H1 (cell line): ENCODE measurements around the gene AIM2. TPM values are rescaled to one million over a fixed set of nuclear protein-coding genes. Genes with fewer than 3 reads are reported as not detected.

Experiments
- CTCF ChIA-PET: fragments of 300-600 bp; sonication (Branson Sonifier 250); formaldehyde crosslinking; loops from one replicate; lab custom pipeline; 2021; ENCODE audit not compliant: partially characterized antibody; lab: Charles Lee
- POLR2A ChIA-PET: fragments of 300-600 bp; sonication (Branson Sonifier 250); formaldehyde crosslinking; loops from one replicate; lab custom pipeline; 2021; ENCODE audit warnings: inconsistent platforms; ENCODE audit not compliant: partially characterized antibody; lab: Charles Lee
- DNase-seq, 2 experiments: peaks; one replicate each; pipeline versions ENCODE4 v3.0.0 to v3.0.0-alpha.2; 2010 to 2022; ENCODE audit warnings: low spot score in 2 of 2, low read depth in 1 of 2, mixed read lengths in 1 of 2
- FAIRE-seq: peaks from 2 replicates; lab custom pipeline; 2011; peaks lifted over from hg19 to GRCh38; lab: Jason Lieb, UNC
- H2AFZ ChIP-seq: 2 replicates; pipeline ENCODE4 v1.8.1; 2012; ENCODE audit warnings: low read length, inconsistent platforms
- H2AK5ac ChIP-seq: 2 replicates; pipeline ENCODE4 v1.6.1; 2013; ENCODE audit warnings: low read depth, low read length
- H2BK120ac ChIP-seq: replicated peaks from 2 replicates; pipeline ENCODE3; 2013; ENCODE audit warnings: low read depth, low read length, inconsistent platforms
- H2BK12ac ChIP-seq: 2 replicates; pipeline ENCODE4 v1.6.1; 2013; ENCODE audit warnings: low read depth, low read length
- H2BK15ac ChIP-seq: 2 replicates; pipeline ENCODE4 v1.6.1; 2013; ENCODE audit warnings: low read length
- H2BK20ac ChIP-seq: 2 replicates; pipeline ENCODE4 v1.6.1; 2013; ENCODE audit warnings: low read length
- H2BK5ac ChIP-seq: 2 replicates; pipeline ENCODE4 v1.6.1; 2013; ENCODE audit warnings: low read depth, low read length
- H3K14ac ChIP-seq: 2 replicates; pipeline ENCODE4 v1.6.1; 2013; ENCODE audit warnings: inconsistent platforms; ENCODE audit not compliant: insufficient read length
- H3K18ac ChIP-seq: 2 replicates; pipeline ENCODE4 v1.6.1; 2013; ENCODE audit warnings: low read length; ENCODE audit errors: extremely low read depth
- H3K23ac ChIP-seq: 2 replicates; pipeline ENCODE4 v1.6.1; 2013; ENCODE audit warnings: inconsistent platforms; ENCODE audit not compliant: insufficient read length
- H3K23me2 ChIP-seq: 2 replicates; pipeline ENCODE4 v1.6.1; 2013; ENCODE audit warnings: low read depth, low read length
- H3K27ac ChIP-seq: 2 replicates; pipeline ENCODE4 v1.6.1; 2011; ENCODE audit warnings: low read depth, low read length, inconsistent platforms
- H3K27me3 ChIP-seq, 4 experiments: replicated peaks in 1 of 4; 1 replicate in 1 of 4; 2 replicates in 3 of 4; pipeline versions ENCODE4 v1.6.1 to v1.8.1; 2011 to 2013; ENCODE audit warnings: low read length in 3 of 4, mild to moderate bottlenecking in 3 of 4, inconsistent platforms in 2 of 4, mixed read lengths in 2 of 4, moderate library complexity in 1 of 4; ENCODE audit not compliant: control insufficient read depth in 3 of 4, insufficient read depth in 3 of 4; ENCODE audit errors: extremely low read depth in 1 of 4
- H3K36me3 ChIP-seq, 4 experiments: 2 replicates each; pipeline versions ENCODE4 v1.6.1 to v1.8.1; 2011 to 2013; ENCODE audit warnings: mild to moderate bottlenecking in 4 of 4, low read length in 3 of 4, moderate library complexity in 2 of 4, control low read depth in 1 of 4, inconsistent platforms in 1 of 4; ENCODE audit not compliant: insufficient read depth in 4 of 4, control insufficient read depth in 2 of 4
- H3K4ac ChIP-seq: replicated peaks from 2 replicates; pipeline ENCODE3; 2013; ENCODE audit warnings: low read length, low read depth, mixed read lengths, inconsistent platforms; ENCODE audit not compliant: insufficient read length
- H3K4me1 ChIP-seq, 4 experiments: replicated peaks in 1 of 4; 1 replicate in 1 of 4; 2 replicates in 3 of 4; pipeline versions ENCODE4 v1.6.1 to v1.8.1; 2011 to 2013; ENCODE audit warnings: low read length in 3 of 4, inconsistent platforms in 2 of 4, mixed read lengths in 1 of 4; ENCODE audit not compliant: insufficient read depth in 4 of 4, control insufficient read depth in 3 of 4
- H3K4me2 ChIP-seq, 2 experiments: 2 replicates each; pipeline versions ENCODE4 v1.6.1 to v1.8.1; 2011 to 2013; ENCODE audit warnings: low read depth in 2 of 2, low read length in 2 of 2, control low read depth in 1 of 2, inconsistent platforms in 1 of 2, mild to moderate bottlenecking in 1 of 2; ENCODE audit not compliant: insufficient read depth in 1 of 2
- H3K4me3 ChIP-seq, 4 experiments: fragments of 200-600, 300-600 bp in 1 of 4; sonication (generic), shearing (Covaris generic), sonication (Bioruptor Twin) in 1 of 4; 2 replicates each; pipeline versions ENCODE4 v1.5.1 to v1.8.1; 2011 to 2016; ENCODE audit warnings: low read length in 4 of 4, low read depth in 3 of 4, control low read depth in 2 of 4, inconsistent platforms in 2 of 4, mild to moderate bottlenecking in 2 of 4, mixed read lengths in 1 of 4, moderate library complexity in 1 of 4; ENCODE audit not compliant: insufficient read depth in 2 of 4; ENCODE audit errors: extremely low read depth in 1 of 4
- H3K56ac ChIP-seq: replicated peaks from 2 replicates; pipeline ENCODE3; 2013; ENCODE audit warnings: low read depth, mild to moderate bottlenecking, mixed read lengths, low read length, inconsistent platforms; ENCODE audit not compliant: insufficient read length
- H3K79me1 ChIP-seq: 2 replicates; pipeline ENCODE4 v1.6.1; 2013; ENCODE audit warnings: low read depth, low read length, control low read depth
- H3K79me2 ChIP-seq, 2 experiments: 2 replicates each; pipeline versions ENCODE4 v1.6.1 to v1.8.1; 2012 to 2013; ENCODE audit warnings: low read length in 2 of 2, mild to moderate bottlenecking in 2 of 2, inconsistent platforms in 1 of 2; ENCODE audit not compliant: insufficient read depth in 2 of 2, control insufficient read depth in 1 of 2
- H3K9ac ChIP-seq, 4 experiments: replicated peaks in 1 of 4; 1 replicate in 1 of 4; 2 replicates in 3 of 4; pipeline versions ENCODE4 v1.6.1 to v1.8.1; 2011 to 2013; ENCODE audit warnings: low read depth in 3 of 4, low read length in 3 of 4, control low read depth in 2 of 4, mild to moderate bottlenecking in 2 of 4, moderate library complexity in 2 of 4, inconsistent platforms in 1 of 4; ENCODE audit errors: extremely low read depth in 1 of 4
- H3K9me3 ChIP-seq, 2 experiments: 2 replicates each; pipeline versions ENCODE4 v1.6.1 to v1.8.1; 2012 to 2013; ENCODE audit warnings: mild to moderate bottlenecking in 2 of 2, moderate library complexity in 2 of 2, control low read depth in 1 of 2, inconsistent platforms in 1 of 2, low read depth in 1 of 2, low read length in 1 of 2, mixed read lengths in 1 of 2; ENCODE audit not compliant: insufficient read depth in 2 of 2
- H4K20me1 ChIP-seq, 2 experiments: replicated peaks in 1 of 2; 2 replicates each; pipeline versions ENCODE3 to v1.8.1; 2011 to 2013; ENCODE audit warnings: inconsistent platforms in 2 of 2, low read length in 2 of 2, mild to moderate bottlenecking in 1 of 2; ENCODE audit not compliant: insufficient read depth in 2 of 2, control insufficient read depth in 1 of 2
- H4K5ac ChIP-seq: 2 replicates; pipeline ENCODE4 v1.6.1; 2013; ENCODE audit warnings: low read length, low read depth, mixed read lengths, inconsistent platforms; ENCODE audit not compliant: insufficient read length
- H4K8ac ChIP-seq: 2 replicates; pipeline ENCODE4 v1.8.0; 2013; ENCODE audit warnings: mild to moderate bottlenecking, moderate library complexity, low read length, inconsistent platforms; ENCODE audit not compliant: insufficient read depth; ENCODE audit errors: extremely low read depth
- H4K91ac ChIP-seq: replicated peaks from 2 replicates; pipeline ENCODE3; 2013; ENCODE audit warnings: low read length, mixed read lengths, inconsistent platforms; ENCODE audit not compliant: insufficient read length
- E2F6 ChIP-seq: IDR thresholded peaks from 2 replicates; pipeline ENCODE4 v1.6.1; 2012; ENCODE audit warnings: inconsistent platforms
- HDAC6 ChIP-seq: IDR thresholded peaks from one replicate; pipeline ENCODE4 v1.7.1; 2012; ENCODE audit warnings: low read depth, mild to moderate bottlenecking, inconsistent platforms, low read length, moderate library complexity
- JUND ChIP-seq: IDR thresholded peaks from 2 replicates; pipeline ENCODE4 v1.6.1; 2011; ENCODE audit warnings: mild to moderate bottlenecking, improper control_type of control experiment, low read length
- MAX ChIP-seq: IDR thresholded peaks from 2 replicates; pipeline ENCODE4 v1.6.1; 2012; ENCODE audit warnings: inconsistent platforms
- RAD21 ChIP-seq, 2 experiments: IDR thresholded peaks in 1 of 2; conservative IDR thresholded peaks in 1 of 2; 2 replicates each; pipeline ENCODE4 v1.6.1; 2011; ENCODE audit warnings: low read depth in 2 of 2, low read length in 2 of 2, improper control_type of control experiment in 1 of 2, inconsistent platforms in 1 of 2, mild to moderate bottlenecking in 1 of 2, moderate library complexity in 1 of 2
- WGBS, 2 experiments: shearing (Covaris generic) in 1 of 2; methylation state at CpG; one replicate each; pipeline versions ENCODE4 v1.1.6 to v1.1.7; 2013 to 2015; ENCODE audit warnings: low lambda C conversion rate in 2 of 2, mixed read lengths in 2 of 2, inconsistent platforms in 1 of 2, low coverage in 1 of 2, missing lambda C conversion rate in 1 of 2; ENCODE audit not compliant: insufficient replicate concordance in 2 of 2, insufficient coverage in 1 of 2, insufficient read length in 1 of 2; ENCODE audit errors: extremely low coverage in 1 of 2, missing lambda C conversion rate in 1 of 2; 5-methylcytosine and 5-hydroxymethylcytosine counted together
- polyA plus RNA-seq, 7 experiments: library from polyadenylated mRNA; depleted of rRNA in 3 of 7; stranded (reverse) in 5 of 7; unstranded in 2 of 7; fragments of >200 nt in 5 of 7; fragments of 200-250 nt in 2 of 7; gene quantifications; 1 replicate in 5 of 7; 2 replicates in 1 of 7; 4 replicates in 1 of 7; pipeline versions ENCODE4 v1.2.1 to v1.2.3, GENCODE V29; 2011 to 2013; ENCODE audit warnings: missing spikeins in 2 of 7, mixed read lengths in 2 of 7
- total RNA-seq: library from RNA; stranded (reverse); fragmentation: NEBNext Ultra II Directional; extraction: Animal tissue kit (Norgen Biotek cat#: 25700); gene quantifications from 2 replicates; pipeline ENCODE4 v1.2.1, GENCODE V29; 2021

The AIM2 gene
- total and polyA plus RNA-seq, 2 of the 8 experiments (the other 6 are each of a cell fraction or from before 2014, with no cell fraction given): 0.21 to 2.1 TPM

- H3K9me3 ChIP-seq: no peaks in the 10 kb centered on the region
- H2BK15ac ChIP-seq: no peak overlapping the region
- H2BK12ac ChIP-seq: no peak overlapping the region
- FAIRE-seq (no peak), DNase-seq (no peak)
- no peaks in the 10 kb centered on the region for H3K23me2 ChIP-seq
- H3K4me3 ChIP-seq: no peak overlapping the region
- TF ChIP-seq MAX (peak; percentile 80), RAD21 (IDR thresholded peaks at IDR 0.05 in 1 of 2, conservative IDR thresholded peaks at IDR 0.05 in 1 of 2; ENCODE audit: low read depth in 2 of 2, low read length in 2 of 2) (no peak), E2F6 (peak; percentile 70; the same call in 1 of the 2 replicates), JUND (0 out of 2 replicates have a peak, but pooled peaks have one; percentile 9), HDAC6 (no peak)
- no peaks in the 10 kb centered on the region for H3K4me1 ChIP-seq
- no peaks in the 10 kb centered on the region for H3K27me3 ChIP-seq
- H2AFZ ChIP-seq: 0 out of 2 replicates have a peak overlapping the region, but pooled peaks have one; percentile 48
- H2BK5ac ChIP-seq: no peak overlapping the region
- ChIA-PET CTCF (interaction anchor here (1.7 kb wide), 1 partner anchor 56 kb away, joined by 6 read pairs; no protein-coding TSS in a partner anchor), POLR2A (no interaction called here)
- no peak overlapping the region for H4K91ac ChIP-seq
- no peaks in the 10 kb centered on the region for H3K79me1 ChIP-seq
- H2BK120ac ChIP-seq: no peak overlapping the region
- no peaks in the 10 kb centered on the region for H3K79me2 ChIP-seq
- no peak overlapping the region for H3K14ac ChIP-seq
- no peak overlapping the region for H2BK20ac ChIP-seq
- no peak overlapping the region for H3K9ac ChIP-seq
- H3K36me3 ChIP-seq: no peaks in the 10 kb centered on the region
- H4K8ac ChIP-seq: no peak overlapping the region
- no peak overlapping the region for H3K56ac ChIP-seq
- H3K27ac ChIP-seq: no peak overlapping the region
- no peak overlapping the region for H3K4me2 ChIP-seq
- no peak overlapping the region for H2AK5ac ChIP-seq
- no peak overlapping the region for H3K4ac ChIP-seq
- 87% methylated on average over 4 of the region's 4 CpGs; no CpG with 5 or more reads in 1 of the 2 experiments for WGBS, 2 experiments
- no peak overlapping the region for H4K5ac ChIP-seq
- H4K20me1 ChIP-seq: no peaks in the 10 kb centered on the region
- H3K18ac ChIP-seq: no peak overlapping the region
- H3K23ac ChIP-seq: no peak overlapping the region
Measured at GRCh38 chr1:159015440-159015909, 61.1 kb downstream of the AIM2 start.
